ENCODE measurements around the gene OSBPL5.

OSBPL5 gene

DNA sequence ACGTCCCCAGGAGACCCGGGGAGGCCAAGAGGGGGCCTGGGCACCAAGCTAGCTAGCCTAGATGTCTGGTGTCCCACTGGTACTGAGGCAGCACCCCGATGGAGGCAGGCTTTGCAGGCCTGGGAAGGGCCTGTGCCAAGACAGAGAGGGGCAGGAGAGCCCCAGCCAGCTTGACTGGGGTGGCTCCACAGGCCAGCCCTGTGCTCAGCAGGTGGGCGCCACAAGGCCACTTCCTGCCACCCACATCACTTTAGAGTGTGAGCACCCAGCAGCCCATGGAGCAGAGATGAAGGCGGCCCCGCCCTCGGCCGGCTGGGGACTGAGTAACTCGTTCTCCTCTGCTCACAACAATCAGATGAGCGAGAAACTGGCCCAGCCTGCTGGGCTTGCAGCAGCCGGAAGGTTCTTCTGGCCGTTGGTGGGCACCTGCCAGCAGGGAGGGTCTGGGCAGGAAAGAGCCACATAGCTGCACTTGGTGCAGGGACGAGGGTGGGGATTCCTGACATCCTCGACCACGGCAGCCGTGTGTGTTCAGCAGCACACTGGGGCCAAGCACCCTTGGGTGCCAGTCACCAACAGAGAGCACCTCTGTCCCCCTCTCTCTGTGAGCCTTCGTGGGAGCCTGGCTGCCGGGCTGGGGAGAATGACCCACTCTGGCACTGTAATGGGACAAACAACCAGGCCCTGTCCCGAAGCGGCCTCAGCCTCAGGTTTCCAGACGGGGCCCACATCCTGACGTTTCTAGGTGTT, 7.6 kb downstream of the OSBPL5 start:
- Histone ChIP-seq H3K9me3 (ENCODE audit: control insufficient read depth in 5 of 5, low read length in 5 of 5) (no peaks in the 10 kb centered on the region), H3K27me3 (ENCODE audit: control insufficient read depth in 5 of 5, insufficient read depth in 4 of 5, low read length in 5 of 5) (no peaks in the 10 kb centered on the region), H3K36me3 (ENCODE audit: control insufficient read depth in 5 of 5, insufficient read depth in 5 of 5, low read length in 5 of 5) (no peaks in the 10 kb centered on the region), H3K27ac (ENCODE audit: low read depth, low read length) (no peak overlapping the region), H3K4me1 (ENCODE audit: control insufficient read depth in 5 of 5, insufficient read depth in 5 of 5, low read length in 5 of 5) (peaks cover 20 to 89% (median 83%) of the 10 kb centered on the region in 5 donors), H3K9ac (ENCODE audit: low read length in 5 of 5) (no peak overlapping the region), H3K4me3 (ENCODE audit: low read depth in 1 of 5, low read length in 5 of 5) (no peak overlapping the region)

DNA sequence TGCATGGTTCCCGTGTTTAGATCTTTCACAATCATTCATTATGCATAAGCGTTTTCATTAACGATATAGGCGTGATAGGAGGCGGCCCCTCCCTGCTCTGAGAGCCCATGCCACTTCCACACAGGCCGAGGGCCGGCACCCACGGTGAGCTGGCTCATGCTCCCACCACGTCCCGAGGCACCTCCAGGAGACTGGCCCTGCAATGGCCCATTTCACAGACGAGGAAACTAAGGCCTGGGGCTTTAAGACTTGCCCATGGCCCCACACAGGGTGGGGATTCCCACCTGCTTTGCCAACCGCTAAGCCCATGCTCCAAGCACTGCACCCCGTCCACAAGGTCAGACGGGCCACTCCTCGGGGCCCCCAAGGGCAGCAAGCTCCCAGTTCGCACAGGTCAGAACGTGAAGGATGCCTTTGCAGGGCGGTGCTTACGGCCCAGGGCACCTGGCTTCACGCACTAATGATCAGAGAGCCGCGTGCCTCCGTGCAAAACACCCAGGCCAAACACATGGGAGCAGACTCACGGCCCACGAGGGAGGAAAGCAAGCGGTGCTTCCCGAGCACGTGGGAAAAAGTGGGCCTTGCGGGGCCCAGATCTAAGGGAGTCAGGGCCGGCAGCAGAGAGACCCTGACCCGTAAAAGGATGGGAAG, 8.3 kb downstream of the OSBPL5 start:
- Histone ChIP-seq H3K9ac (ENCODE audit: low read length in 5 of 5) (no peak overlapping the region), H3K4me3 (ENCODE audit: low read depth in 1 of 5, low read length in 5 of 5) (no peak overlapping the region), H3K27me3 (ENCODE audit: control insufficient read depth in 5 of 5, insufficient read depth in 4 of 5, low read length in 5 of 5) (no peaks in the 10 kb centered on the region), H3K36me3 (ENCODE audit: control insufficient read depth in 5 of 5, insufficient read depth in 5 of 5, low read length in 5 of 5) (peaks cover 0 to 7% (median 0%) of the 10 kb centered on the region in 5 donors), H3K27ac (ENCODE audit: low read depth, low read length) (no peak overlapping the region), H3K4me1 (ENCODE audit: control insufficient read depth in 5 of 5, insufficient read depth in 5 of 5, low read length in 5 of 5) (peaks cover 20 to 84% (median 77%) of the 10 kb centered on the region in 5 donors), H3K9me3 (ENCODE audit: control insufficient read depth in 5 of 5, low read length in 5 of 5) (no peaks in the 10 kb centered on the region)

DNA sequence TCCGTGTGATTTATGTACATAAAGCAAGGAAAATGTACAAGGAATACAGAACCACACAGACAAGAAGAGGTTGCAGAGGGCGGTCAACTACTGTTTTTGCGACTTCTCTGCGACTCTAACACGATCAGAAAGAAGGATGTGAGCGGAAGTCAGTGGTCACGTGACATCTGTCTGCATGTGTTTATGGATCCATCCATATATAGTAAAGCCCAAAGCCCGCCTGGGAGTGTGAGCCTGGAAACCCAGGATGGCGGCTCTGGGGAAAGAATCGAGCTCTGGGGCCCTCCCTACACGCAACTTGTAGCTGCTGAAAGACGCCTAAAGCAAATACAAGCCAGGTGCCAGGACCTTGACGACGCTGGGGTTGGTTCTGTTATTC, 8.8 kb downstream of the OSBPL5 start:
- H3K4me1 ChIP-seq (ENCODE audit: control insufficient read depth in 5 of 5, insufficient read depth in 5 of 5, low read length in 5 of 5), result peaks cover 20 to 79% (median 72%) of the 10 kb centered on the region in 5 donors

DNA sequence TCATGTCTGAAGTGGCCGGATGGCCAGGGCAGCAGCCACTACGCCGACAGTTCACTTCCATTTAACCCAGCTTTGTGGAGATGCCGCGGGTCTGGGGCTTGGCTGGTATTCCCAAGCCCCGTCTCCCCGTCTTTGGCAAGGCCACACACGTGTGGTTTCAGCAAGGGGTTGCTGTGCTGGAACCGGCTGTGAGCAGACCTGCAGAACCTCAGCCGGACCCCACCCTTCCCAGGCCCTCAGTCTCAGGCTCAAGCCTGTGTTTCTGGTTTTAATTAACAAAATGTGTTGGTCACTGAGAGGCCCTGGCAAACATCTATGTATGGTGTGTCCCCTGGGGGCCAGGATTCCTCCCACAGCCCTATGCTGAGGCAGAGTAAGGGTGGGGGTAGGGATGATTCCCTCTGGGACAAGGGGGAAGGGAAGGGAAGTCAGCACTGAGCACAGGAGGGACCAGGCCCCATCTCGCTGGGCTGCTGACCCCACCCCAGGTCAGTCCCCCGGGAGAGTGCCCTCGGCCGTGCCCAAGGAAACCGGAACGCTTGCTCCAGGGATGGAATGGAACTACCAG, 9.3 kb downstream of the OSBPL5 start:
- Histone ChIP-seq H3K9ac (ENCODE audit: low read length in 5 of 5) (no peak overlapping the region), H3K4me1 (ENCODE audit: control insufficient read depth in 5 of 5, insufficient read depth in 5 of 5, low read length in 5 of 5) (peaks cover 15 to 74% (median 67%) of the 10 kb centered on the region in 5 donors)

More for the DNA sequence above, 8.8 kb downstream of the OSBPL5 start:
- Histone ChIP-seq H3K36me3 (ENCODE audit: control insufficient read depth in 5 of 5, insufficient read depth in 5 of 5, low read length in 5 of 5) (peaks cover 0 to 8% (median 0%) of the 10 kb centered on the region in 5 donors), H3K27ac (ENCODE audit: low read depth, low read length) (peak overlapping the region; percentile 10), H3K9ac (ENCODE audit: low read length in 5 of 5) (no peak overlapping the region), H3K27me3 (ENCODE audit: control insufficient read depth in 5 of 5, insufficient read depth in 4 of 5, low read length in 5 of 5) (no peaks in the 10 kb centered on the region), H3K4me3 (ENCODE audit: low read depth in 1 of 5, low read length in 5 of 5) (peak overlapping the region in 2 of 5 donors; percentile 32 to 33), H3K9me3 (ENCODE audit: control insufficient read depth in 5 of 5, low read length in 5 of 5) (no peaks in the 10 kb centered on the region)

DNA sequence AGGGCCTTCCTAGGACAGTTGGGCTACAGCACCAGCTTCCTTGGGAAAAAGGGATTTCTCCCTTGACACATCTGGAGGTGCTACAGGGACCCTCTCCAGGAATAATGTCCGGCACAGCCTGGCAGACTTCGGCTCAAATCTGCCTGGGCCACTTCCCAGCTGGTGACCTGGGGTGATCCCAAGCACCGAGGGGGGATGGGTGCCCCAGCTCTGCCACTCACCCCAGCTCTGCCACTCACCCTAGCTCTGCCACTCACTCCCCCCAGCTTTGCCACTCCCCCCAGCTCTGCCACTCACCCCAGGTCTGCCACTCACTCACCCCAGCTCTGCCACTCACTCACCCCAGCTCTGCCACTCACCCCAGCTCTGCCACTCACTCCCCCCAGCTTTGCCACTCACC, 9.9 kb downstream of the OSBPL5 start:
- Histone ChIP-seq H3K9ac (ENCODE audit: low read length in 5 of 5) (peak overlapping the region in 3 of 5 donors; percentile 6 to 58 (median 10)), H3K27ac (ENCODE audit: low read depth, low read length) (peak overlapping the region; percentile 10), H3K4me1 (ENCODE audit: control insufficient read depth in 5 of 5, insufficient read depth in 5 of 5, low read length in 5 of 5) (peaks cover 15 to 71% (median 67%) of the 10 kb centered on the region in 5 donors), H3K27me3 (ENCODE audit: control insufficient read depth in 5 of 5, insufficient read depth in 4 of 5, low read length in 5 of 5) (no peaks in the 10 kb centered on the region), H3K4me3 (ENCODE audit: low read depth in 1 of 5, low read length in 5 of 5) (no peak overlapping the region), H3K9me3 (ENCODE audit: control insufficient read depth in 5 of 5, low read length in 5 of 5) (no peaks in the 10 kb centered on the region), H3K36me3 (ENCODE audit: control insufficient read depth in 5 of 5, insufficient read depth in 5 of 5, low read length in 5 of 5) (peaks cover 0 to 10% (median 0%) of the 10 kb centered on the region in 5 donors)

More for the DNA sequence above, 9.3 kb downstream of the OSBPL5 start:
- H3K27ac ChIP-seq (ENCODE audit: low read depth, low read length), result peak overlapping the region; percentile 10
- no peaks in the 10 kb centered on the region for H3K9me3 ChIP-seq (ENCODE audit: control insufficient read depth in 5 of 5, low read length in 5 of 5)
- H3K27me3 ChIP-seq (ENCODE audit: control insufficient read depth in 5 of 5, insufficient read depth in 4 of 5, low read length in 5 of 5), result no peaks in the 10 kb centered on the region
- H3K4me3 ChIP-seq (ENCODE audit: low read depth in 1 of 5, low read length in 5 of 5), result peak overlapping the region in 3 of 5 donors; percentile 28 to 33 (median 32)
- H3K36me3 ChIP-seq (ENCODE audit: control insufficient read depth in 5 of 5, insufficient read depth in 5 of 5, low read length in 5 of 5), result peaks cover 0 to 10% (median 0%) of the 10 kb centered on the region in 5 donors

DNA sequence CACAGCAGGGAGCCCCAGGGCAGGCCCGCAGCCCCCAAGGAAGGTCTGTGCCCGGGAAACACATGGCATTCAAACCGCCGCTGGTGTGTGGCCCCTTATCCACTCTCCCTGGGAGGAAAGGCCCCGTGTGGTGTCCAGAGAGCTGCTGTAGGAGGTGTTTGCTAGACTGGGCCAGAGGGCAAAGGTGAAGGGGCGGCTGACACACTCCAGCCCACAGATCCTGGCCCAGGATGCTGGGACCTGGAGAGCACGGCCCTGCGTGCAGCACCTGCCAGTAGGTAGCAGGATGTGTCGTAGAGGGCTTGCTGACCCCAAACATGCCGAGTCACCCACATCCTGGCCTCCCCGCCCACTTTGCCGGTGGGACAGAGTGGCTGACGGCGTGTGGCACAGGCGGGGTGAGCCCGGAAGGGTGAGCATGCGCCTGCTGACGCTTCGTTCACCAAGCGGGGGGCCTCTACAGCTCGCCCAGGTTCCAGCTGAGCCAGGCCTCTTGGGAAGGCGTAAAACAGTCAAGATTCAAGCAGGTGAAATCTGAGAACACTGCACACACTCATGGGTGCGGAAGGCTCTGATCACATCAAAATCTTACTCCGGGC, 11.0 kb downstream of the OSBPL5 start:
- Histone ChIP-seq H3K4me1 (ENCODE audit: control insufficient read depth in 5 of 5, insufficient read depth in 5 of 5, low read length in 5 of 5) (peaks cover 13 to 71% (median 67%) of the 10 kb centered on the region in 5 donors), H3K36me3 (ENCODE audit: control insufficient read depth in 5 of 5, insufficient read depth in 5 of 5, low read length in 5 of 5) (peaks cover 0 to 10% (median 0%) of the 10 kb centered on the region in 5 donors), H3K9ac (ENCODE audit: low read length in 5 of 5) (peak overlapping the region in 1 of 5 donors; percentile 48), H3K4me3 (ENCODE audit: low read depth in 1 of 5, low read length in 5 of 5) (no peak overlapping the region), H3K27me3 (ENCODE audit: control insufficient read depth in 5 of 5, insufficient read depth in 4 of 5, low read length in 5 of 5) (no peaks in the 10 kb centered on the region), H3K27ac (ENCODE audit: low read depth, low read length) (peak overlapping the region; percentile 46), H3K9me3 (ENCODE audit: control insufficient read depth in 5 of 5, low read length in 5 of 5) (no peaks in the 10 kb centered on the region)

DNA sequence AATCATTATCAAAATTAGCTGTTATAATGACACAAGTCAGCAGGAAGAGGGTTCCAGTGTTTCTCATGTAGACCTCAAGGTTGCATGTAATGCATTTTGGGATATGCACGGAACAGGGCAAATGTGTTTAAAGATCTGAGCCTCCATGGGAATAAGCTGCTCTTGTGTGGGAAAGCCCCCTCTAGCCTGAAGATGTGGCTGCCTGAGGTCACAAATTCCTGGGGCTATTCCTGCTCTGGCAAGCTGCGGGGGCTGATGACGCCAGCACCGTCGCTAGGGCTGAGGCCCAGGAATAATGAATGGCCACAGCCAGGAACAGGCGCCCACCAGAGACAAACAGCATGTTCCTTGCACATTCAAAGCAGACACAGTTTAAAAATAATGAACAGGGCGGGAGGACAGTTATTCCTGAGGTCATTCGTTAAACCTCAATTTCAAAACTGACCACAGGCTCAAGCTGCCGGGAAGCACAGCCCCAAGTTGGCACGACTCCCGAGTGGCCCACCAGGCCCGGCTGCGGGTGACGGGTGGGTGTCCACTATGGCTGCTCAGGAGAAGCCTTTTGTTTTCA, 11.7 kb downstream of the OSBPL5 start:
- no peak overlapping the region for H3K9ac ChIP-seq (ENCODE audit: low read length in 5 of 5)
- H3K36me3 ChIP-seq (ENCODE audit: control insufficient read depth in 5 of 5, insufficient read depth in 5 of 5, low read length in 5 of 5), result peaks cover 0 to 10% (median 0%) of the 10 kb centered on the region in 5 donors
- H3K4me1 ChIP-seq (ENCODE audit: control insufficient read depth in 5 of 5, insufficient read depth in 5 of 5, low read length in 5 of 5), result peaks cover 13 to 73% (median 71%) of the 10 kb centered on the region in 5 donors
- peak overlapping the region; percentile 46 for H3K27ac ChIP-seq (ENCODE audit: low read depth, low read length)
- H3K4me3 ChIP-seq (ENCODE audit: low read depth in 1 of 5, low read length in 5 of 5), result peak overlapping the region in 1 of 5 donors; percentile 11
- no peaks in the 10 kb centered on the region for H3K27me3 ChIP-seq (ENCODE audit: control insufficient read depth in 5 of 5, insufficient read depth in 4 of 5, low read length in 5 of 5)
- no peaks in the 10 kb centered on the region for H3K9me3 ChIP-seq (ENCODE audit: control insufficient read depth in 5 of 5, low read length in 5 of 5)

DNA sequence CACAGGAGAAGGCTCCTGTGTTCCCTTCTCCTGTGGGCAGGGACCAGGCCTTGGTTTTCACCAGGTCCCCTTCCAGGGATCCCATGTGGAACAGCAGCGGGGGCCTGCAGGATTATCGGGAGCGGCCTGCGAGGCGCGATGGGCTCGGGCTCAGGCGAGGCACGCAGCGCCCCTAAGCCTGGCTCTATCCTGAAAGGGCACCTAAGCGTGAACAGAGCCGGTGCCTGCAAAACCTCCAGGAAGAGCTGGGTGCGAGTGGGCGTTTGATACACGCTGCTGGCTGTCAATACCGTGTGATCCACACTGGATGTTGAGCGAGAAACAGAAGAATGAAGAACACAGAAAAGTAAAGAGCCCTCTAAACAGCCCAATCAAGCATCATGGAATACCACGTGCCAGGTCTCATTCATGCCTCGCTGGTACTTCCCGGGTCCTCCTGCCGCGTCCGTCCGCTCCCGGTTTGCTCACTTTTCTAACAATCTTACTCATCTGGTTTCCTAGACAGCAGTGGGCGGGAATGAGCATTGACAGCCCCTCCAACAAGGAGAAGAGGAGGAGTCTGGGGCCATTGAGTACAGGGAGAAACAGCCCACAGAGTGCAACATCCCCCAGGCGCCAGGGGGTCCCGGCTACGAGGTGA, 12.5 kb downstream of the OSBPL5 start:
- H3K9ac ChIP-seq (ENCODE audit: low read length in 5 of 5), result no peak overlapping the region
- peaks cover 13 to 79% (median 76%) of the 10 kb centered on the region in 5 donors for H3K4me1 ChIP-seq (ENCODE audit: control insufficient read depth in 5 of 5, insufficient read depth in 5 of 5, low read length in 5 of 5)
- H3K27me3 ChIP-seq (ENCODE audit: control insufficient read depth in 5 of 5, insufficient read depth in 4 of 5, low read length in 5 of 5), result no peaks in the 10 kb centered on the region
- peaks cover 0 to 10% (median 0%) of the 10 kb centered on the region in 5 donors for H3K36me3 ChIP-seq (ENCODE audit: control insufficient read depth in 5 of 5, insufficient read depth in 5 of 5, low read length in 5 of 5)
- H3K27ac ChIP-seq (ENCODE audit: low read depth, low read length), result no peak overlapping the region
- no peaks in the 10 kb centered on the region for H3K9me3 ChIP-seq (ENCODE audit: control insufficient read depth in 5 of 5, low read length in 5 of 5)
- peak overlapping the region in 1 of 5 donors; percentile 11 for H3K4me3 ChIP-seq (ENCODE audit: low read depth in 1 of 5, low read length in 5 of 5)

DNA sequence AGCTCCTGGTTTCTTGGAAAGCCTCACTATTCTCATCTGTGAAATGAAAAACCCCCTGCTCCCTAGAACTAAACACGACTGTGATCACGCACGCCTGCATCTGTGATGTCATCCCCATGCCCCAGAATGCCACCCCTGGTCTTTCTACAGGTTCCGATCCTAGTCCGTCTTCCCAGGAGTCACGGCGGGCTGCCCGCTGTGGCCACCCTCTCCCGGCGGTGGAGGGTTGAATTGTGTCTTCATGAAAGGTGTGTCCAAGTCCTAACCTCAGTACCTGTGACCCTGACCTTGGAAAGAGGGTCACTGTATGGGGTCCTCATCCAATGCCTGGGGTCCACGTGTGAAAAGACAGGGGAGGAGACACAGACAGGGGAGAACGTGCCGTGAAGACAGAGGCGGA, 14.4 kb downstream of the OSBPL5 start:
- H3K36me3 ChIP-seq (ENCODE audit: control insufficient read depth in 5 of 5, insufficient read depth in 5 of 5, low read length in 5 of 5), result peaks cover 0 to 11% (median under 1%) of the 10 kb centered on the region in 5 donors
- no peaks in the 10 kb centered on the region for H3K27me3 ChIP-seq (ENCODE audit: control insufficient read depth in 5 of 5, insufficient read depth in 4 of 5, low read length in 5 of 5)
- no peaks in the 10 kb centered on the region for H3K9me3 ChIP-seq (ENCODE audit: control insufficient read depth in 5 of 5, low read length in 5 of 5)
- no peak overlapping the region for H3K27ac ChIP-seq (ENCODE audit: low read depth, low read length)
- H3K9ac ChIP-seq (ENCODE audit: low read length in 5 of 5), result no peak overlapping the region
- H3K4me3 ChIP-seq (ENCODE audit: low read depth in 1 of 5, low read length in 5 of 5), result no peak overlapping the region
- H3K4me1 ChIP-seq (ENCODE audit: control insufficient read depth in 5 of 5, insufficient read depth in 5 of 5, low read length in 5 of 5), result peaks cover 11 to 77% (median 73%) of the 10 kb centered on the region in 5 donors

Measured in subcutaneous abdominal adipose tissue (tissue), 5 donors.